ES-I3 (cell line): ENCODE results near the gene SERF2.
"Not testable (repeated sequence)": the region's sequence is repeated elsewhere in the genome, so short reads cannot be mapped to it uniquely, and the experiment has no call there.

ENCODE experiments used
- H3K36me3 ChIP-seq: 2 replicates; pipeline ENCODE4 v1.6.1; 2013; ENCODE audit warnings: mild to moderate bottlenecking, low read length, control low read depth, moderate library complexity; ENCODE audit not compliant: insufficient read depth
- H3K4me1 ChIP-seq: 2 replicates; pipeline ENCODE4 v1.6.1; 2013; ENCODE audit warnings: mild to moderate bottlenecking, control low read depth, low read length; ENCODE audit not compliant: insufficient read depth
- H3K9ac ChIP-seq: 2 replicates; pipeline ENCODE4 v1.6.1; 2013; ENCODE audit warnings: low read depth, mild to moderate bottlenecking, low read length, moderate library complexity
- H3K9me3 ChIP-seq: 2 replicates; pipeline ENCODE4 v1.6.1; 2013; ENCODE audit warnings: mild to moderate bottlenecking, low read length, moderate library complexity; ENCODE audit not compliant: control insufficient read depth, insufficient read depth

The SERF2 gene

GRCh38 chr15:43830691-43831275 lies 38.7 kb downstream of the SERF2 start:
- not testable (repeated sequence) for H3K4me1 ChIP-seq, H3K9ac ChIP-seq, H3K36me3 ChIP-seq, H3K9me3 ChIP-seq

- not testable (repeated sequence) for H3K36me3 ChIP-seq
Measured at GRCh38 chr15:43831519-43832052, 39.5 kb downstream of the SERF2 start.

DNA sequence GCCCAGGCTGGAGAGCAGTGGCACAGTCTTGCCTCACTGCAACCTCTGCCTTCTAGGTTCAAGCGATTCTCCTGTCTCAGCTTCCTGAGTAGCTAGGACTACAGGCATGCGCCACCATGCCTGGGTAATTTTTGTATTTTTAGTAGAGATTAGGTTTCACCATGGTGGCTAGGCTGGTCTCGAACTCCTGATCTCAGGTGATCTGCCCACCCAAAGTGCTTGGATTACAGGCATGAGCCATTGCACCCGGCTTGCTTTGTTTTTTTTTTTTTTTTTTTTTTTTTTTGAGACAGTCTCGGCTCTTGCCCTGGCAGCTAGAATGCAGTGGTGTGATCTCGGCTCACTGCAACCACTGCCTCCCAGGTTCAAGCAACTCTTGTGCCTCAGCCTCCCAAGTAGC lies 40.4 kb downstream of the SERF2 start:
- not testable (repeated sequence) for H3K9ac ChIP-seq, H3K36me3 ChIP-seq, H3K4me1 ChIP-seq, H3K9me3 ChIP-seq

More at GRCh38 chr15:43831519-43832052, 39.5 kb downstream of the SERF2 start:
- H3K4me1 ChIP-seq, H3K9ac ChIP-seq, H3K9me3 ChIP-seq: not testable (repeated sequence)

DNA sequence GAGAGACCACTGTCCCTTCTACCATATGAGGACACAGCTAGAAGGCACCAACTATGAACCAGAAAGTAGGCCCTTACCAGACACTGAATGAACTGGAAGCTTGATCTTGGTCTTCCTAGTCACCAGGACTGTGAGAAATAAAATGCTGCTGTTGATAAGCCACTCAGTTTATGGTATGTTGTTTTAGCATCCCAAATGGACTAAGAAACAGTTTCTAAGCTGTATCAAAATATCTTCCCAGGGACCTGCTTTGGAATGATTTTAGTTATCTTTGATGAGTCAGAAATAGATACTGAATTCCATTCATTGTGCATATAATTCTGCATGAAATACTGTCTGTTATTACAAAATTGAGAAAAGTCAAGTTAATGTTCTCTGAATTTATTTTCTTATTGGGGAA lies 53.3 kb downstream of the SERF2 start:
- Histone ChIP-seq H3K9ac (no peak overlapping the region), H3K4me1 (no peaks in the 10 kb centered on the region), H3K9me3 (no peaks in the 10 kb centered on the region), H3K36me3 (no peaks in the 10 kb centered on the region)
